ENCODE measurements around the gene DYNC1I2. TPM values are rescaled to one million over a fixed set of nuclear protein-coding genes. Genes with fewer than 3 reads are reported as not detected.

The DYNC1I2 gene
- total RNA-seq = 95.1 and 103 TPM in 2 replicates

- Histone ChIP-seq H3K27me3 (ENCODE audit: control insufficient read depth, insufficient read depth, low read length) (no peaks in the 10 kb centered on the region), H3K36me3 (ENCODE audit: control insufficient read depth, insufficient read depth, low read length) (peaks cover 4% of the 10 kb centered on the region), H3K4me3 (ENCODE audit: low read depth, low read length) (peak within 1 kb of the TSS; percentile 77)
- FAIRE-seq = peak; percentile 97
- no peak for TF ChIP-seq CTCF (IDR thresholded peaks at IDR 0.05; ENCODE audit: insufficient read depth, low read length, severe bottlenecking)
- peak; percentile 92 for DNase-seq (ENCODE audit: low read depth)
Observed at GRCh38 chr2:171687287-171688128, at the start of gene DYNC1I2. TSS of gene DYNC1I2 (plus strand) at chr2:171687469. CDS start at chr2:171690156, 2,687 bp downstream.

DNA sequence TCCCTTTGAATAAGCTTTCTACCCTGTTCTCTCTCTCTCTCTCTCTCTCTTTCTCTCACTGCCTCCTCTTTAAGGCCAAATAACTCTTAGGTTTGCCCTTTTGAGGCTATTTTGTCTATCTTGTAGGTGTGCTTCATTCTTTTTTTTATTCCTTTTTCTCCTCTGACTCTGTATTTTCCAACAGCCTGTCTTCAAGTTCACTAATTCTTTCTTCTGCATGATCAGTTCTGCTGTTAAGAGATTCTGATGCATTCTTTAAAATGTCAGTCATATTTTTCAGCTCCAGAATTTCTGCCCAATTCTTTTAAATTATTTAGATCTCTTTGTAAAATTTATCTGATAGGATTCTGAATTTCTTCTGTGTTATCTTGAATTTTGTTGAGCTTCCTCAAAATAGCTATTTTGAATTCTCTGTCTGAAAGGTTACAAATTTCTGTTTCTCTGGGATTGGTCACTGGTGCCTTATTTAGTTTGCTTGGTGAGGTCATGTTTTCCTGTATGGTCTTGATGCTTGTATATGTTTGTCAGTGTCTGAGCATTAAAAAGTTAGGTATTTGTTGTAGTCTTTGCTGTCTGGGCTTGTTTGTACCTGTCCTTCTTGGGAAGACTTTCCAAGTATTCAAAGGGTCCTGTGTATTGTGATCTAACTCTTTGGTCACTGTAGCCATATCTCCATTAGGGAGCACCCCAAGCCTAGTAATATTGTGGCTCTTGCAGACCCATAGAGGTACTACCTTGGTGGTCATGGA, 35.4 kb upstream of the DYNC1I2 start:
- Histone ChIP-seq H3K27me3 (ENCODE audit: control insufficient read depth, insufficient read depth, low read length) (no peaks in the 10 kb centered on the region), H3K36me3 (ENCODE audit: control insufficient read depth, insufficient read depth, low read length) (no peaks in the 10 kb centered on the region), H3K4me3 (ENCODE audit: low read depth, low read length) (no peak overlapping the region)
- no peak for TF ChIP-seq CTCF (IDR thresholded peaks at IDR 0.05; ENCODE audit: insufficient read depth, low read length, severe bottlenecking)
- DNase-seq (ENCODE audit: low read depth) (peak; percentile 97), FAIRE-seq (no peak)

- peak; percentile 89 for DNase-seq (ENCODE audit: low read depth)
- no peak overlapping the region for H3K4me3 ChIP-seq (ENCODE audit: low read depth, low read length)
- TF ChIP-seq CTCF (IDR thresholded peaks at IDR 0.05; ENCODE audit: insufficient read depth, low read length, severe bottlenecking) = no peak
- H3K36me3 ChIP-seq (ENCODE audit: control insufficient read depth, insufficient read depth, low read length) = no peaks in the 10 kb centered on the region
- H3K27me3 ChIP-seq (ENCODE audit: control insufficient read depth, insufficient read depth, low read length) = no peaks in the 10 kb centered on the region
- peak; percentile 43 for FAIRE-seq
Observed at GRCh38 chr2:171652416-171652785, 34.9 kb upstream of the DYNC1I2 start.

GRCh38 chr2:171655586-171655985, 31.7 kb upstream of the DYNC1I2 start:
- DNase-seq (ENCODE audit: low read depth) (no peak), FAIRE-seq (no peak)
- Histone ChIP-seq H3K27me3 (ENCODE audit: control insufficient read depth, insufficient read depth, low read length) (no peaks in the 10 kb centered on the region), H3K4me3 (ENCODE audit: low read depth, low read length) (no peak overlapping the region), H3K36me3 (ENCODE audit: control insufficient read depth, insufficient read depth, low read length) (no peaks in the 10 kb centered on the region)
- no peak for TF ChIP-seq CTCF (IDR thresholded peaks at IDR 0.05; ENCODE audit: insufficient read depth, low read length, severe bottlenecking)

DNA sequence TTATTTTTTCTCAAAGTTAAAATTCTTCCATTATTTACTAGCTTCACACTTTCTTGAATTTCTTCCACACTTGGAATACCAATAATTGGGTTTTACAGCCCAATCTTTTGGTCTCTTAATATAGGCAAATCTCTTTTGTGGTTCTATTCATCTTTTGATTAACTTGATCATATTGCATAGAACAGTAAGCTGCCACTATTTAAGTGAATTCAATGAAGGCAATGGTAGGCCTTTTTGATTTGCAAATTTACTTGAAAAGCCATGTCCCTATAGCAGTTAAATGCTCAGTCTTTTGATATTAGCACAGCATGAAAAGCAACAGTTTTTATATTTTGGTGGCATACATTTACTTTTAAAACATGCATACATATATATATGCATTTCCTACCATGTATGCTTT, 20.2 kb upstream of the DYNC1I2 start:
- Histone ChIP-seq H3K36me3 (ENCODE audit: control insufficient read depth, insufficient read depth, low read length) (no peaks in the 10 kb centered on the region), H3K4me3 (ENCODE audit: low read depth, low read length) (no peak overlapping the region), H3K27me3 (ENCODE audit: control insufficient read depth, insufficient read depth, low read length) (no peaks in the 10 kb centered on the region)
- DNase-seq (ENCODE audit: low read depth) (no peak), FAIRE-seq (no peak)
- TF ChIP-seq CTCF (IDR thresholded peaks at IDR 0.05; ENCODE audit: insufficient read depth, low read length, severe bottlenecking) = no peak

Data from bronchial epithelial cell (primary cell).